GM10266 (cell line): ENCODE results near the gene CACNA1B.

ENCODE experiments used
- DNase-seq: peaks from one replicate; pipeline ENCODE4 v3.0.0; 2012; ENCODE audit errors: extremely low spot score
- TF ChIP-seq, protein P1 (sequence below): IDR thresholded peaks from 2 replicates; pipeline ENCODE4 v1.5.1; 2012; ENCODE audit warnings: mild to moderate bottlenecking, low read depth; ENCODE audit not compliant: control insufficient read depth, insufficient read depth; ENCODE audit errors: missing control alignments

Gene CACNA1B

DNA sequence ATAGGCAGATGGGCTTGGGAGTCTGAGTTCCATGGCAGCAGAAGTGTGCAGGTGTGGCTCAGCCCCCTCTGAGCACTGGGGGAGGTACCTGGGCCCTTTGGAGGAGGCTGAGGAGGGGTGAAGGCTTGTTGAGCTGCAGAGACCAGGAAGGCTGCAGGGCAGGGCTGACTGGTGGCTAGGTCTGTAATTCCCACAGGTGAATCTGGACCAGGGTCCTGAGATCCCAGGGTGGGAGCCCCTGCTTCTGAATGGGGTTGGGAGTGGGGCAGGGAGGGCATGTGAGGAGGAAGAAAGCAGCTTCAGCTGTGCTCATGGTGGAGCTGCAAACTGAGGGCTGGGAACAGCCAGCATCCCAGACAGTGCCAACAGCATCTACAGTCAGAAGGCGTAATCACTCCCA, 111.1 kb downstream of the CACNA1B start:
- no peak for DNase-seq
- TF ChIP-seq, protein P1, sequence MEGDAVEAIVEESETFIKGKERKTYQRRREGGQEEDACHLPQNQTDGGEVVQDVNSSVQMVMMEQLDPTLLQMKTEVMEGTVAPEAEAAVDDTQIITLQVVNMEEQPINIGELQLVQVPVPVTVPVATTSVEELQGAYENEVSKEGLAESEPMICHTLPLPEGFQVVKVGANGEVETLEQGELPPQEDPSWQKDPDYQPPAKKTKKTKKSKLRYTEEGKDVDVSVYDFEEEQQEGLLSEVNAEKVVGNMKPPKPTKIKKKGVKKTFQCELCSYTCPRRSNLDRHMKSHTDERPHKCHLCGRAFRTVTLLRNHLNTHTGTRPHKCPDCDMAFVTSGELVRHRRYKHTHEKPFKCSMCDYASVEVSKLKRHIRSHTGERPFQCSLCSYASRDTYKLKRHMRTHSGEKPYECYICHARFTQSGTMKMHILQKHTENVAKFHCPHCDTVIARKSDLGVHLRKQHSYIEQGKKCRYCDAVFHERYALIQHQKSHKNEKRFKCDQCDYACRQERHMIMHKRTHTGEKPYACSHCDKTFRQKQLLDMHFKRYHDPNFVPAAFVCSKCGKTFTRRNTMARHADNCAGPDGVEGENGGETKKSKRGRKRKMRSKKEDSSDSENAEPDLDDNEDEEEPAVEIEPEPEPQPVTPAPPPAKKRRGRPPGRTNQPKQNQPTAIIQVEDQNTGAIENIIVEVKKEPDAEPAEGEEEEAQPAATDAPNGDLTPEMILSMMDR, result no peak

DNA sequence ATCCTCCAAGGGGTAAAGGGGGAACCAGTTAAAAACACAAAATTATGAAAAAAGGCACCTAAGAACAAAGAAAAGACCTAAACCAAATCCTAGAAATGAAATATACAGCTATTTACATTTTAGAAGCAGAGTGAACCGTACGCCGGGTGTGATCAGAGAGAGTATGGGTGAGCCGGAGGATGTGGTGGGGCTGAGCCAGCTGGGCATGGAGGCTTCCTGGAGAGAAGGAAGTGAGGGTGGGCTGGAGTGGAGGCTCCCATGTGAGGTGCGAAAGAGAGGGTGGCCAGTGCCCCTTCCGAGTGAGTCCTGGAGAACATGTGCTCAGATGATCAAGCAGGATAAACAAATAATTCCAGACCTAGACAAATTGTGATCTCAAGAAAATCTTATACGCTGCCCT, 111.6 kb downstream of the CACNA1B start:
- TF ChIP-seq, protein P1, result no peak
- no peak for DNase-seq

DNA sequence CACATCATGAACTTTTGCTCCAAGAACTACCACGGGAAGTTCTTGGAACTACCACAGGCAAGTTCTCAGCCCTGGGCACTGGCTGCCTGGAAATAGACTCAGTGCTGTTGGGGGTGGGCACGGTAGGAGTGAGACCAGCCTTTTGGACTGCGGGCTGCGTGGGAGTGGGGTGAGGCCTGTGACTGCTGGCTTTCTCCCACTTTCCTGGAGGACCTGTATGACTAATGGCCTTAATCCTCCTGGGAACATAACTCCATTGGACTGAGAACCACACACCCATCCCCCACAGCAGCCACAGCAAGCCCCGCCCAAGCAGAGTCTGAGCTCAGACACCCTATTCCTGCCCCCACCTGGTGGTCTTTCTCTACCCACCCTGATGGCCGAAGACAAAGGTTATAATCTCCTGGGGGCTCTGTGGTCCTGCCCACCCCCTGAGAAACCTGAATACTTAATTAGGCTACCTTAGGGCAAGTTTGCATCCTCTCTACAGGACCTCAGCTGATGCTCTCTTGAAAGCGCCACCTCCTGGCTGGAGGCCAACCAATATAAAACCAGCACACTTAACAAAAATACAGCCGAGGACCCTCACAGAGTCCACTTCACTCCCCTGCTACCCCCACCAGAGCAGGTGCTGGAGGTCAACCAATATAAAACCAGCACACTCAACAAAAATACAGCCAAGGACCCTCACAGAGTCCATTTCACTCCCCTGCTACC, 112.6 kb downstream of the CACNA1B start:
- TF ChIP-seq, protein P1, result no peak
- DNase-seq, result no peak

DNA sequence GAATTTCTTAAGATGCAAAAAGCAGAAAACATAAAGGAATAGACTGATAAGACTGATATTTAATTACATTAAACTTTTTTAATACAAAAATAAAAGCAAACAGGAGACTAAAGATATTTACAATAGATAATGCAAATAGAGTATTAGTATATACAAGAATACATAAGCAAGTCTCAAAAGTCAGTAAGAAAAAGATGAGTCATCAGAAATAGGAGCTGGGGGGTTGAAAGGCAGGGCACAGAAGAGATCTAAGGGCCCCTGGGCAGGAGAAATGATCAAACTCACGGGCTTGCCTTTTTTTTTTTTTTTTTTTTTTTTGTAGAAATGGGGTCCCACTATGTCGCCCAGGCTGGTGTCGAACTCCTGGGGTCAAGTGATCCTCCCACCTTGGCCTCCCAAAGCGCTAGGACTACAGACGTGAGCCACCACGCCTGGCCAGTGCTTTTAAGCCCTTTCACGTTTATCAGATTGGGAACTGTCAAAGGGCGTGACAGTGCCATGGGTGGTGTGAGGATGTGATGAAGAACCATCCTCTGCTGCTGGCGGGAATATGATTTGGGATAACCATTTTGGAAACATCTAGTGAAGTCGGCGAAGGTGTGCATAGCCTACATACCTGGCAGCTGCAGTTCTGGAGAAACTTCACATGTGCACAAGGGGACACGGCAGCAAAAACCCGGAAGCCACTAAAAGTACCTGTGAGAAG, 126.1 kb downstream of the CACNA1B start:
- TF ChIP-seq, protein P1, result no peak
- DNase-seq, result no peak

DNA sequence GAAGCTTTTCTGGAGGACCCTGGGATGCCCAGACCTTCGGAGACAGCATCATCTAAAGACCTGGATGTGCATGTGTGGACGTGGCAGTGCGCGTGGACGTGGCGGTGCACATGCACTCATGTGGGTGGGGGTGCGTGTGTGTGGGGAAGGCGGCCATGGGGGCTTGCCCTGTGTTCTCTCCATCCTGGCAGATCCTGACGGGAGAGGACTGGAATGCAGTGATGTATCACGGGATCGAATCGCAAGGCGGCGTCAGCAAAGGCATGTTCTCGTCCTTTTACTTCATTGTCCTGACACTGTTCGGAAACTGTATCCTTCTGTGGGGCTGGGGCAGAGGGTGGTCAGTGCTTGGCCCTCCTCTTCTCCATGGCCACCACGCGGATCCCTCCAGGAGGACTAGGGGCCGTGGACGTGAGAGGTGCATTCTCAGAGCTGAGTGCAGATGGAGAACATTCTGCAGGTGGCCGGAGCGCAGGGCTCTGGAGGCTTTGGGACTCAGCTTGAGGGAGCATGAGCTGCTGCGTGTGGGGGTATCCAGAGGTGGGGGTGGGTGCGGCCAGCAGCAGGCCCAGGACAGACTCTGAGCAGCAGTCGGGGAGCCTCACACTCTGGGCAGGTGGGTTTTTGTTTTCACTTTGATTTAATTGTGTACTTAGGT, 129.1 kb downstream of the CACNA1B start:
- TF ChIP-seq, protein P1, result no peak
- no peak for DNase-seq

DNA sequence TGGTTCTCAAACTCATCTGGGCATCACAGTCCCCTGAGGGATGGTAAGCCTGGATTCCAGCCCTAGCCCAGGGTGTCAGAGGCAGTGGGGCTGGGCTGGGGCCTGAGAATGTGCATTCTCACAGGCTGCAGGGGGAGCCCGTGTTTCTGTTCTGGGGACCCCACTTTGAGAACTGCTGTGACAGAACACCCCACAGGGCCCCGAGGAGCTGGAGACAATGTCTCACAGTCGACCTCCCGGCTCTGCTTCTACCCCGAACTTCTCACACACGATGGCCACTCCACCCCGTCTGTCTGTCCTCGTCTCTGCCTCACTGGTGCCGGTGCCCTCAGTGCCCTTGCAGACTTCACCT, 130.0 kb downstream of the CACNA1B start:
- TF ChIP-seq, protein P1, result no peak
- DNase-seq, result no peak
